Spleen (tissue), 7 donors: Measurements from ENCODE around the gene AMOT.

ENCODE experiments used
- POLR2A ChIP-seq, 3 donors: fragments of 450-650 bp; IDR thresholded peaks; one replicate each; pipeline ENCODE4 v1.5.1; 2017; ENCODE audit warnings: antibody characterized with exemption in 3 of 3, mild to moderate bottlenecking in 1 of 3
- POLR2AphosphoS5 ChIP-seq, 3 donors: sonication (generic); formaldehyde crosslinking; IDR thresholded peaks; one replicate each; pipeline ENCODE4 v1.5.1; 2017; ENCODE audit warnings: antibody characterized with exemption in 3 of 3
- TF ChIP-seq, protein P1 (sequence below), 11 experiments: fragments of 200-600 bp in 7 of 11; fragments of 450-650 bp in 4 of 11; sonication (generic) in 4 of 11; IDR thresholded peaks in 8 of 11; conservative IDR thresholded peaks in 3 of 11; 1 replicate in 7 of 11; 2 replicates in 4 of 11; pipeline versions ENCODE4 v1.4.0 to v1.8.0; 2016 to 2021; ENCODE audit warnings: antibody characterized with exemption in 11 of 11, inconsistent platforms in 4 of 11, mild to moderate bottlenecking in 1 of 11
- donor health status: DM: no; HTN: no; CAD: no; lungs with moderate emphysema.
- donor health status: DM: no; HTN: no; CAD: no.
- donor health status: DM: no; HTN: no; CAD: no.

DNA sequence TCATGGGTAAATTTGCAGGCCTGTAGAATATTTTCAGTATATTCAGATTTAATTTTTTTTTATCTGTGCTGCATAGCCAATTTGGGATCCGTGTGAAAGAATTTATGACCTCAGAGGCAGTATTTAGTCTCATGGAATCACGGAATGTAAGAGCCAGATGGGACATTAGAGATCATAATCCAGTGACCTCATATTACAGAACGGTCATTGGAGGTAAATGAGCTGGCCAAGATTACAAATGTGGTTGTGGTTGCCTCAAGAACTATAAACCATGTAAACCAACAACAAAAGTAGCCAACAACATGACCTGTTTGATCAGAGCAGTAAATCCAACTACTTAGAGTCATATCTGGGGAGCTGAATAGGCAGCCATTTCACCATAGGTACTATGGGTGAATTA is 71.6 kb downstream of the AMOT start:
- TF ChIP-seq, protein P1, sequence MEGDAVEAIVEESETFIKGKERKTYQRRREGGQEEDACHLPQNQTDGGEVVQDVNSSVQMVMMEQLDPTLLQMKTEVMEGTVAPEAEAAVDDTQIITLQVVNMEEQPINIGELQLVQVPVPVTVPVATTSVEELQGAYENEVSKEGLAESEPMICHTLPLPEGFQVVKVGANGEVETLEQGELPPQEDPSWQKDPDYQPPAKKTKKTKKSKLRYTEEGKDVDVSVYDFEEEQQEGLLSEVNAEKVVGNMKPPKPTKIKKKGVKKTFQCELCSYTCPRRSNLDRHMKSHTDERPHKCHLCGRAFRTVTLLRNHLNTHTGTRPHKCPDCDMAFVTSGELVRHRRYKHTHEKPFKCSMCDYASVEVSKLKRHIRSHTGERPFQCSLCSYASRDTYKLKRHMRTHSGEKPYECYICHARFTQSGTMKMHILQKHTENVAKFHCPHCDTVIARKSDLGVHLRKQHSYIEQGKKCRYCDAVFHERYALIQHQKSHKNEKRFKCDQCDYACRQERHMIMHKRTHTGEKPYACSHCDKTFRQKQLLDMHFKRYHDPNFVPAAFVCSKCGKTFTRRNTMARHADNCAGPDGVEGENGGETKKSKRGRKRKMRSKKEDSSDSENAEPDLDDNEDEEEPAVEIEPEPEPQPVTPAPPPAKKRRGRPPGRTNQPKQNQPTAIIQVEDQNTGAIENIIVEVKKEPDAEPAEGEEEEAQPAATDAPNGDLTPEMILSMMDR (IDR thresholded peaks at IDR 0.05 in 8 of 11, conservative IDR thresholded peaks at IDR 0.05 in 3 of 11): no peak
- TF ChIP-seq POLR2A (IDR thresholded peaks at IDR 0.05) (no peak), POLR2AphosphoS5 (IDR thresholded peaks at IDR 0.05) (no peak)
